HepG2 (cell line): ENCODE data around the gene RNFT2. TPM values are rescaled to one million over a fixed set of nuclear protein-coding genes. Genes with fewer than 3 reads are reported as not detected.

Source experiments
- ASH2L ChIP-seq: fragments of 300-600, 200-600 bp; sonication (generic); IDR thresholded peaks from 2 replicates; pipeline ENCODE4 v1.7.0; 2017; ENCODE audit warnings: low read depth, mild to moderate bottlenecking, moderate library complexity, mixed read lengths, low read length; ENCODE audit not compliant: insufficient read length
- ATF1 ChIP-seq: IDR thresholded peaks from 2 replicates; pipeline ENCODE4 v1.6.1; 2016; ENCODE audit warnings: mild to moderate bottlenecking, control low read depth
- CEBPG ChIP-seq: IDR thresholded peaks from 2 replicates; pipeline ENCODE4 v1.6.1; 2016
- ETV6 ChIP-seq: sonication (generic); formaldehyde crosslinking; conservative IDR thresholded peaks from 2 replicates; pipeline ENCODE4 v1.4.0; 2020; ENCODE audit warnings: missing genetic modification reagents
- FOSL2 ChIP-seq: sonication (generic); formaldehyde crosslinking; IDR thresholded peaks from 2 replicates; pipeline ENCODE4 v1.4.0; 2020; ENCODE audit warnings: missing genetic modification reagents
- FOXA1 ChIP-seq, 2 experiments: fragments of 450-650 bp in 1 of 2; sonication (generic) in 1 of 2; formaldehyde crosslinking in 1 of 2; IDR thresholded peaks; 2 replicates each; pipeline versions ENCODE4 v1.4.0 to v1.6.1; 2016 to 2020; ENCODE audit warnings: missing genetic modification reagents in 1 of 2
- FOXM1 ChIP-seq: sonication (generic); formaldehyde crosslinking; IDR thresholded peaks from 2 replicates; pipeline ENCODE4 v1.5.0; 2020; ENCODE audit warnings: missing genetic modification reagents
- HMG20A ChIP-seq: IDR thresholded peaks from 2 replicates; pipeline ENCODE4 v1.6.1; 2016; ENCODE audit warnings: borderline replicate concordance
- ISL2 ChIP-seq: sonication (generic); formaldehyde crosslinking; IDR thresholded peaks from 2 replicates; pipeline ENCODE4 v1.5.0; 2020; ENCODE audit warnings: missing genetic modification reagents
- KDM2A ChIP-seq: sonication (generic); formaldehyde crosslinking; IDR thresholded peaks from 2 replicates; pipeline ENCODE4 v1.4.0; 2020; ENCODE audit warnings: low read depth, missing genetic modification reagents, borderline replicate concordance
- NCOR1 ChIP-seq: fragments of 200-600 bp; sonication (generic); IDR thresholded peaks from 2 replicates; pipeline ENCODE4 v1.7.0; 2017; ENCODE audit warnings: antibody characterized with exemption, low read length, borderline replicate concordance
- PHB2 ChIP-seq: fragments of 450-650 bp; IDR thresholded peaks from 2 replicates; pipeline ENCODE4 v1.6.1; 2018; ENCODE audit not compliant: partially characterized antibody
- RBM22 ChIP-seq: fragments of 200-400 bp; formaldehyde crosslinking; optimal IDR thresholded peaks from 2 replicates; pipeline ENCODE3; 2017; ENCODE audit warnings: mild to moderate bottlenecking, low read length, moderate library complexity
- RELA ChIP-seq: sonication (generic); formaldehyde crosslinking; IDR thresholded peaks from 2 replicates; pipeline ENCODE4 v1.4.0; 2020; ENCODE audit warnings: missing genetic modification reagents
- SIN3B ChIP-seq: fragments of 150-350 bp; IDR thresholded peaks from 2 replicates; pipeline ENCODE4 v1.6.1; 2014; ENCODE audit warnings: low read length
- SKI ChIP-seq: fragments of 450-650 bp; IDR thresholded peaks from one replicate; pipeline ENCODE4 v1.6.1; 2018; ENCODE audit warnings: mild to moderate bottlenecking; ENCODE audit not compliant: partially characterized antibody
- TAF15 ChIP-seq: fragments of 200-400 bp; formaldehyde crosslinking; IDR thresholded peaks from one replicate; pipeline ENCODE4 v1.6.1; 2018; ENCODE audit warnings: mild to moderate bottlenecking, low read depth, low read length; ENCODE audit not compliant: poor library complexity, severe bottlenecking
- TBX2 ChIP-seq: sonication (generic); formaldehyde crosslinking; IDR thresholded peaks from 2 replicates; pipeline ENCODE4 v1.5.0; 2020; ENCODE audit warnings: missing genetic modification reagents, mild to moderate bottlenecking, borderline replicate concordance
- TCF7 ChIP-seq: sonication (generic); IDR thresholded peaks from 2 replicates; pipeline ENCODE4 v1.6.1; 2016; ENCODE audit warnings: antibody characterized with exemption, low read depth
- ZNF331 ChIP-seq: sonication (generic); formaldehyde crosslinking; IDR thresholded peaks from 2 replicates; pipeline ENCODE4 v1.4.0; 2020; ENCODE audit warnings: missing genetic modification reagents
- ZNF644 ChIP-seq: IDR thresholded peaks from 2 replicates; pipeline ENCODE4 v1.6.1; 2016; ENCODE audit warnings: low read depth
- ZNF724P ChIP-seq: sonication (generic); formaldehyde crosslinking; IDR thresholded peaks from 2 replicates; pipeline ENCODE4 v1.8.0; 2022; ENCODE audit warnings: missing genetic modification reagents, borderline replicate concordance
- ZSCAN29 ChIP-seq: sonication (generic); formaldehyde crosslinking; conservative IDR thresholded peaks from 2 replicates; pipeline ENCODE4 v1.4.0; 2020; ENCODE audit warnings: mild to moderate bottlenecking, missing genetic modification reagents
- polyA plus RNA-seq, 8 experiments: library from polyadenylated mRNA; depleted of rRNA in 3 of 8; stranded (reverse) in 7 of 8; unstranded in 1 of 8; fragments of >200 nt; fragmentation: Illumina TruSeq in 4 of 8; extraction: Trizol in 4 of 8; gene quantifications; 2 replicates each; pipeline versions ENCODE4 v1.2.1 to v1.2.3, GENCODE V29; 2011 to 2016; ENCODE audit warnings: low read depth in 4 of 8, missing spikeins in 1 of 8, mixed read lengths in 1 of 8; ENCODE audit not compliant: insufficient read depth in 1 of 8
- total RNA-seq, 5 experiments: library from RNA; depleted of rRNA; stranded (reverse); fragments of >200 nt; fragmentation: Illumina TruSeq; extraction: Trizol; gene quantifications; 2 replicates each; pipeline ENCODE4 v1.2.3, GENCODE V29; 2016; ENCODE audit warnings: low read depth in 1 of 5
- TF ChIP-seq, protein P1 (sequence below): IDR thresholded peaks from 2 replicates; pipeline ENCODE4 v1.6.1; 2018; ENCODE audit warnings: missing genetic modification reagents, mild to moderate bottlenecking, missing compliant biosample characterization
- TF ChIP-seq, protein P2 (sequence below), 2 experiments: sonication (generic) in 1 of 2; formaldehyde crosslinking in 1 of 2; IDR thresholded peaks; 2 replicates each; pipeline versions ENCODE4 v1.4.0 to v1.6.1; 2016 to 2020; ENCODE audit warnings: borderline replicate concordance in 1 of 2, low read depth in 1 of 2, mild to moderate bottlenecking in 1 of 2, missing genetic modification reagents in 1 of 2

RNFT2 gene
- total and polyA plus RNA-seq, 2 of the 13 experiments (the other 11 are each of a cell fraction or from before 2014, with no cell fraction given): 3.3 to 8.3 TPM

DNA sequence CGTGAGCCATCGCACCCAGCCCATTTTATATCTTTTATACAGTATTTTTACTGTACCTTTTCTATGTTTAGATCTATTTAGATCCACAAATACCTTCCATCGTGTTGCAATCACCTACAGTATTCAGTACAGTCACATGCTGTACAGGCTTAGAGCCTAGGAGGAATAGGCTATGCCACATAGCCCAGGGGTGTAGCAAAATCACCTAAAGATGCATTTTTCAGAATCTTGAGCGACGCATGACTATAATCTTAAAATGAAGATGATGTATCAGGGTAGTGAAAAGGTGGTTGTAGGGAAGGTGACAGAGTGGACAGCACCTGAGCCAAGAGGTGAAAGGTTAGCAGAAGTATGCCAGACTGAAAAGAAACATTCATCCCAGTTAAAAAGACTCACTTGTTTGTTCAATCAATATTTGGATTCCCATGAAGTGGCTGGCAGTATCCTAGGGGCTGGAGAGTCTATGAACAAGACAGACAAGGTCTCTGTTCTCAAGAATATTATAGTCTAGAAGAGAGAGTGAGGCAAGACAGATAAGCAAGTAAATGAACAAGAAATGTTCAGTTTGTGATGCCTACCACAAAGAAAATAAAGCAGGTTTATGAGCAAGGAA lies 3.9 kb upstream of the RNFT2 start (continued):
- no peak for TF ChIP-seq ZNF724P
- peak; percentile 45 for TF ChIP-seq CEBPG (CRISPR knock-in tag)
- peak; percentile 54 for TF ChIP-seq TBX2
- TF ChIP-seq FOXA1 (IDR thresholded peaks at IDR 0.05): no peak
- TF ChIP-seq FOXA1 (CRISPR knock-in tag; IDR thresholded peaks at IDR 0.05): peak; percentile 72; the same call in 1 of the 2 replicates
- no peak for TF ChIP-seq SIN3B
- TF ChIP-seq ASH2L: peak; percentile 32
- no peak for TF ChIP-seq RBM22
- 0 out of 2 replicates have a peak, but pooled peaks have one; percentile 39 for TF ChIP-seq ZNF644
- no peak for TF ChIP-seq ETV6 (CRISPR knock-in tag)
- TF ChIP-seq KDM2A (CRISPR knock-in tag): no peak
- TF ChIP-seq, protein P1, sequence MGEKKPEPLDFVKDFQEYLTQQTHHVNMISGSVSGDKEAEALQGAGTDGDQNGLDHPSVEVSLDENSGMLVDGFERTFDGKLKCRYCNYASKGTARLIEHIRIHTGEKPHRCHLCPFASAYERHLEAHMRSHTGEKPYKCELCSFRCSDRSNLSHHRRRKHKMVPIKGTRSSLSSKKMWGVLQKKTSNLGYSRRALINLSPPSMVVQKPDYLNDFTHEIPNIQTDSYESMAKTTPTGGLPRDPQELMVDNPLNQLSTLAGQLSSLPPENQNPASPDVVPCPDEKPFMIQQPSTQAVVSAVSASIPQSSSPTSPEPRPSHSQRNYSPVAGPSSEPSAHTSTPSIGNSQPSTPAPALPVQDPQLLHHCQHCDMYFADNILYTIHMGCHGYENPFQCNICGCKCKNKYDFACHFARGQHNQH (CRISPR knock-in tag): no peak
- TF ChIP-seq HMG20A (CRISPR knock-in tag): peak; percentile 89
- TF ChIP-seq FOSL2 (CRISPR knock-in tag): peak; percentile 44; the same call in 1 of the 2 replicates
- no peak for TF ChIP-seq TAF15
- TF ChIP-seq, protein P2, sequence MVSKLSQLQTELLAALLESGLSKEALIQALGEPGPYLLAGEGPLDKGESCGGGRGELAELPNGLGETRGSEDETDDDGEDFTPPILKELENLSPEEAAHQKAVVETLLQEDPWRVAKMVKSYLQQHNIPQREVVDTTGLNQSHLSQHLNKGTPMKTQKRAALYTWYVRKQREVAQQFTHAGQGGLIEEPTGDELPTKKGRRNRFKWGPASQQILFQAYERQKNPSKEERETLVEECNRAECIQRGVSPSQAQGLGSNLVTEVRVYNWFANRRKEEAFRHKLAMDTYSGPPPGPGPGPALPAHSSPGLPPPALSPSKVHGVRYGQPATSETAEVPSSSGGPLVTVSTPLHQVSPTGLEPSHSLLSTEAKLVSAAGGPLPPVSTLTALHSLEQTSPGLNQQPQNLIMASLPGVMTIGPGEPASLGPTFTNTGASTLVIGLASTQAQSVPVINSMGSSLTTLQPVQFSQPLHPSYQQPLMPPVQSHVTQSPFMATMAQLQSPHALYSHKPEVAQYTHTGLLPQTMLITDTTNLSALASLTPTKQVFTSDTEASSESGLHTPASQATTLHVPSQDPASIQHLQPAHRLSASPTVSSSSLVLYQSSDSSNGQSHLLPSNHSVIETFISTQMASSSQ (IDR thresholded peaks at IDR 0.05; ENCODE audit: low read depth): 0 out of 2 replicates have a peak, but pooled peaks have one; percentile 36
- TF ChIP-seq, protein P2 (CRISPR knock-in tag; IDR thresholded peaks at IDR 0.05; ENCODE audit: borderline replicate concordance): no peak
- TF ChIP-seq RELA (CRISPR knock-in tag): no peak
- TF ChIP-seq ISL2 (CRISPR knock-in tag): peak; percentile 78; the same call in 1 of the 2 replicates
- no peak for TF ChIP-seq FOXM1 (CRISPR knock-in tag)
- no peak for TF ChIP-seq ZSCAN29
- TF ChIP-seq PHB2: no peak
- TF ChIP-seq ZNF331 (CRISPR knock-in tag): peak; percentile 45; the same call in 1 of the 2 replicates
- peak; percentile 76 for TF ChIP-seq TCF7
- TF ChIP-seq ATF1: peak; percentile 25; the same call in 1 of the 2 replicates
- peak; percentile 74; the same call in 1 of the 2 replicates for TF ChIP-seq NCOR1
- peak; percentile 78 for TF ChIP-seq SKI
